SK-N-SH treated with all-trans-retinoic acid at 6 μM for 48 hours (cell line): ENCODE results near the gene ST6GALNAC6.

Source experiments
- ATAC-seq: fragments of 200-7000 bp; cut with Tn5 transposase; 3 replicates; pipeline ENCODE4 v1.9.1; 2020; ENCODE audit warnings: mild to moderate bottlenecking, moderate library complexity
- ARNTL ChIP-seq: fragments of 450-650 bp; formaldehyde crosslinking; IDR thresholded peaks from 2 replicates; pipeline ENCODE4 v1.5.0; 2020; ENCODE audit warnings: low read depth, mild to moderate bottlenecking, moderate library complexity, borderline replicate concordance
- BACH2 ChIP-seq: fragments of 250-450 bp; sonication (Bioruptor Pico); IDR thresholded peaks from 2 replicates; pipeline ENCODE4 v1.9.0; 2021; ENCODE audit warnings: mild to moderate bottlenecking, borderline replicate concordance
- CSDC2 ChIP-seq: fragments of 250-450 bp; sonication (Bioruptor Pico); IDR thresholded peaks from 2 replicates; pipeline ENCODE4 v1.5.0; 2020; ENCODE audit warnings: mild to moderate bottlenecking, moderate library complexity
- ESRRG ChIP-seq: fragments of 250-450 bp; sonication (Bioruptor Pico); IDR thresholded peaks from 2 replicates; pipeline ENCODE4 v1.6.1; 2021; ENCODE audit warnings: mild to moderate bottlenecking
- ISL1 ChIP-seq: fragments of 250-450 bp; sonication (Bioruptor Pico); IDR thresholded peaks from 2 replicates; pipeline ENCODE4 v2.1.2; 2022; ENCODE audit warnings: mild to moderate bottlenecking, moderate library complexity
- OSR1 ChIP-seq: fragments of 250-450 bp; sonication (Bioruptor Pico); IDR thresholded peaks from 2 replicates; pipeline ENCODE4 v1.8.0; 2022; ENCODE audit warnings: moderate library complexity, mild to moderate bottlenecking, inconsistent platforms
- POU6F1 ChIP-seq: fragments of 250-450 bp; sonication (Bioruptor Pico); IDR thresholded peaks from 2 replicates; pipeline ENCODE4 v1.8.0; 2021; ENCODE audit warnings: low read depth, mild to moderate bottlenecking, moderate library complexity, borderline replicate concordance
- RARB ChIP-seq: fragments of 250-450 bp; sonication (Bioruptor Pico); IDR thresholded peaks from 2 replicates; pipeline ENCODE4 v1.8.0; 2021; ENCODE audit warnings: mild to moderate bottlenecking, moderate library complexity
- SNAI2 ChIP-seq: fragments of 250-450 bp; sonication (Bioruptor Pico); IDR thresholded peaks from 2 replicates; pipeline ENCODE4 v1.5.0; 2020; ENCODE audit warnings: mild to moderate bottlenecking, moderate library complexity
- TCF4 ChIP-seq: fragments of 250-450 bp; sonication (Bioruptor Pico); IDR thresholded peaks from 2 replicates; pipeline ENCODE4 v1.8.0; 2021; ENCODE audit warnings: mild to moderate bottlenecking, moderate library complexity, borderline replicate concordance
- TOX ChIP-seq: fragments of 250-450 bp; sonication (Bioruptor Pico); IDR thresholded peaks from 2 replicates; pipeline ENCODE4 v1.8.0; 2021; ENCODE audit warnings: mild to moderate bottlenecking, moderate library complexity, borderline replicate concordance
- TSHZ2 ChIP-seq: fragments of 250-450 bp; sonication (Bioruptor Pico); IDR thresholded peaks from 2 replicates; pipeline ENCODE4 v1.5.0; 2020; ENCODE audit warnings: mild to moderate bottlenecking, moderate library complexity
- ZC3H10 ChIP-seq: fragments of 250-450 bp; sonication (Bioruptor Pico); IDR thresholded peaks from 2 replicates; pipeline ENCODE4 v1.5.1; 2021; ENCODE audit warnings: mild to moderate bottlenecking, moderate library complexity
- ZFP3 ChIP-seq: fragments of 250-450 bp; sonication (Bioruptor Pico); IDR thresholded peaks from 2 replicates; pipeline ENCODE4 v1.5.0; 2020; ENCODE audit warnings: mild to moderate bottlenecking, moderate library complexity
- ZFP30 ChIP-seq: fragments of 450-650 bp; formaldehyde crosslinking; IDR thresholded peaks from 2 replicates; pipeline ENCODE4 v1.5.0; 2022; ENCODE audit warnings: mild to moderate bottlenecking, moderate library complexity
- ZNF565 ChIP-seq: fragments of 450-650 bp; formaldehyde crosslinking; conservative IDR thresholded peaks from 2 replicates; pipeline ENCODE4 v1.5.0; 2020; ENCODE audit warnings: low read depth, mild to moderate bottlenecking, moderate library complexity
- ZNF70 ChIP-seq: fragments of 450-650 bp; formaldehyde crosslinking; IDR thresholded peaks from 2 replicates; pipeline ENCODE4 v1.5.0; 2020; ENCODE audit warnings: mild to moderate bottlenecking, moderate library complexity
- ZNF8 ChIP-seq: fragments of 450-650 bp; formaldehyde crosslinking; IDR thresholded peaks from 2 replicates; pipeline ENCODE4 v1.5.0; 2020; ENCODE audit warnings: mild to moderate bottlenecking, moderate library complexity

Gene ST6GALNAC6

GRCh38 chr9:127923771-127924170, 24.4 kb upstream of the ST6GALNAC6 start:
- ATAC-seq, result peak; percentile 35
- TF ChIP-seq ZFP30 (no peak), TOX (CRISPR knock-in tag) (no peak), BACH2 (CRISPR knock-in tag) (no peak), CSDC2 (CRISPR knock-in tag) (no peak), TSHZ2 (CRISPR knock-in tag) (no peak), ZNF70 (CRISPR knock-in tag) (no peak), POU6F1 (no peak), RARB (no peak)

GRCh38 chr9:127923046-127923445, 23.6 kb upstream of the ST6GALNAC6 start:
- no peak for ATAC-seq
- TF ChIP-seq ZC3H10, result no peak
- no peak for TF ChIP-seq OSR1 (CRISPR knock-in tag)
- TF ChIP-seq ARNTL (CRISPR knock-in tag), result no peak
- no peak for TF ChIP-seq CSDC2 (CRISPR knock-in tag)
- TF ChIP-seq ZFP3 (CRISPR knock-in tag), result no peak
- no peak for TF ChIP-seq TOX (CRISPR knock-in tag)
- TF ChIP-seq ZNF565 (CRISPR knock-in tag), result no peak

- TF ChIP-seq ZC3H10 (no peak), TSHZ2 (CRISPR knock-in tag) (0 out of 2 replicates have a peak, but pooled peaks have one; percentile 23), ISL1 (CRISPR knock-in tag) (no peak), POU6F1 (no peak), ESRRG (CRISPR knock-in tag) (no peak), ZFP30 (no peak)
- ATAC-seq, result peak; percentile 25
Measured at GRCh38 chr9:127921557-127922120, 22.2 kb upstream of the ST6GALNAC6 start.

- ATAC-seq, result no peak
- TF ChIP-seq ZNF8 (CRISPR knock-in tag), result no peak
- TF ChIP-seq TCF4 (CRISPR knock-in tag), result no peak
- no peak for TF ChIP-seq ZC3H10
- TF ChIP-seq RARB, result no peak
- TF ChIP-seq TOX (CRISPR knock-in tag), result no peak
- no peak for TF ChIP-seq SNAI2 (CRISPR knock-in tag)
- TF ChIP-seq BACH2 (CRISPR knock-in tag), result no peak
Measured at GRCh38 chr9:127920794-127921193, 21.4 kb upstream of the ST6GALNAC6 start.
